H9 (cell line): ENCODE results near the gene CREB3L2. TPM values are rescaled to one million over a fixed set of nuclear protein-coding genes. Genes with fewer than 3 reads are reported as not detected.

ENCODE experiments used
- DNase-seq: peaks from one replicate; pipeline ENCODE4 v3.0.0-alpha.2; 2017
- H2AFZ ChIP-seq: one replicate; pipeline ENCODE4 v1.6.1; 2013; ENCODE audit warnings: mild to moderate bottlenecking, low read length, control low read depth, moderate library complexity
- H2AK5ac ChIP-seq: 2 replicates; pipeline ENCODE4 v1.6.1; 2013; ENCODE audit warnings: low read length, control low read depth, mixed read lengths; ENCODE audit not compliant: insufficient read length
- H2BK120ac ChIP-seq: one replicate; pipeline ENCODE4 v1.6.1; 2013; ENCODE audit warnings: low read depth, mild to moderate bottlenecking, low read length, control low read depth, inconsistent platforms; ENCODE audit not compliant: poor library complexity, severe bottlenecking
- H2BK12ac ChIP-seq: 2 replicates; pipeline ENCODE4 v1.6.1; 2013; ENCODE audit warnings: low read length, control low read depth, mixed read lengths, low read depth; ENCODE audit not compliant: insufficient read length
- H2BK15ac ChIP-seq: 2 replicates; pipeline ENCODE4 v1.6.1; 2013; ENCODE audit warnings: low read depth, low read length, control low read depth
- H2BK20ac ChIP-seq: one replicate; pipeline ENCODE4 v1.6.1; 2013; ENCODE audit warnings: low read depth, mild to moderate bottlenecking, low read length, control low read depth, inconsistent platforms; ENCODE audit not compliant: poor library complexity, severe bottlenecking
- H2BK5ac ChIP-seq: 2 replicates; pipeline ENCODE4 v1.6.1; 2013; ENCODE audit warnings: low read length, control low read depth, mixed read lengths; ENCODE audit not compliant: insufficient read length
- H3K14ac ChIP-seq: 2 replicates; pipeline ENCODE4 v1.6.1; 2013; ENCODE audit warnings: low read length, control low read depth; ENCODE audit not compliant: insufficient read depth
- H3K18ac ChIP-seq: 2 replicates; pipeline ENCODE4 v1.6.1; 2013; ENCODE audit warnings: low read depth, mild to moderate bottlenecking, mixed read lengths, low read length, control low read depth; ENCODE audit not compliant: insufficient read length
- H3K23ac ChIP-seq: 2 replicates; pipeline ENCODE4 v1.6.1; 2013; ENCODE audit warnings: low read length, control low read depth, mixed read lengths, low read depth; ENCODE audit not compliant: insufficient read length
- H3K23me2 ChIP-seq: 2 replicates; pipeline ENCODE4 v1.6.1; 2013; ENCODE audit warnings: low read depth, mild to moderate bottlenecking, mixed read lengths, low read length, control low read depth; ENCODE audit not compliant: insufficient read length, poor library complexity, severe bottlenecking
- H3K27ac ChIP-seq: 2 replicates; pipeline ENCODE4 v1.5.1; 2013; ENCODE audit warnings: low read length, control low read depth, mixed read lengths, low read depth; ENCODE audit not compliant: insufficient read length
- H3K27me3 ChIP-seq: 2 replicates; pipeline ENCODE4 v1.6.1; 2013; ENCODE audit warnings: low read length, control low read depth, inconsistent platforms; ENCODE audit not compliant: insufficient read depth
- H3K4ac ChIP-seq: 2 replicates; pipeline ENCODE4 v1.6.1; 2013; ENCODE audit warnings: low read depth, mild to moderate bottlenecking, control low read depth, inconsistent platforms, low read length, moderate library complexity
- H3K4me1 ChIP-seq: 2 replicates; pipeline ENCODE4 v1.6.1; 2013; ENCODE audit warnings: low read length, control low read depth, inconsistent platforms; ENCODE audit not compliant: insufficient read depth
- H3K4me2 ChIP-seq: 2 replicates; pipeline ENCODE4 v1.6.1; 2013; ENCODE audit warnings: low read length, control low read depth, mixed read lengths; ENCODE audit not compliant: insufficient read length, insufficient read depth
- H3K56ac ChIP-seq: 2 replicates; pipeline ENCODE4 v1.6.1; 2013; ENCODE audit warnings: low read depth, mild to moderate bottlenecking, mixed read lengths, low read length, control low read depth; ENCODE audit not compliant: insufficient read length
- H3K79me1 ChIP-seq: 2 replicates; pipeline ENCODE4 v1.6.1; 2013; ENCODE audit warnings: low read depth, mild to moderate bottlenecking, moderate library complexity, low read length, control low read depth, inconsistent platforms; ENCODE audit not compliant: insufficient read depth, poor library complexity, severe bottlenecking
- H3K79me2 ChIP-seq: 2 replicates; pipeline ENCODE4 v1.6.1; 2013; ENCODE audit warnings: low read length, control low read depth, inconsistent platforms; ENCODE audit not compliant: insufficient read depth
- H3K9ac ChIP-seq: 2 replicates; pipeline ENCODE4 v1.6.1; 2013; ENCODE audit warnings: low read length, control low read depth, mixed read lengths; ENCODE audit not compliant: insufficient read length; ENCODE audit errors: extremely low read depth
- H3K9me3 ChIP-seq: one replicate; pipeline ENCODE4 v1.6.1; 2013; ENCODE audit warnings: low read depth, low read length, inconsistent platforms; ENCODE audit not compliant: control insufficient read depth
- H3T11ph ChIP-seq: one replicate; pipeline ENCODE4 v1.6.1; 2013; ENCODE audit warnings: mild to moderate bottlenecking, low read length, control low read depth, inconsistent platforms
- H4K20me1 ChIP-seq: one replicate; pipeline ENCODE4 v1.6.1; 2013; ENCODE audit not compliant: control insufficient read depth, insufficient read length, insufficient read depth
- H4K5ac ChIP-seq: 2 replicates; pipeline ENCODE4 v1.6.1; 2013; ENCODE audit warnings: low read depth, mild to moderate bottlenecking, mixed read lengths, low read length, control low read depth; ENCODE audit not compliant: insufficient read length
- H4K8ac ChIP-seq: replicated peaks from 2 replicates; pipeline ENCODE4 v1.6.1; 2013; ENCODE audit warnings: low read length, control low read depth, mixed read lengths, low read depth; ENCODE audit not compliant: insufficient read length
- H4K91ac ChIP-seq: 2 replicates; pipeline ENCODE4 v1.6.1; 2013; ENCODE audit warnings: low read depth, mild to moderate bottlenecking, moderate library complexity, mixed read lengths, low read length, control low read depth; ENCODE audit not compliant: insufficient read length
- H3K27ac Mint-ChIP-seq, 3 experiments: 2 replicates in 2 of 3; 3 replicates in 1 of 3; pipeline ENCODE4 v1.8.0; 2020 to 2021; ENCODE audit warnings: mixed read lengths in 3 of 3, mild to moderate bottlenecking in 1 of 3, moderate library complexity in 1 of 3
- H3K27me3 Mint-ChIP-seq: 2 replicates; pipeline ENCODE4 v1.8.0; 2021; ENCODE audit warnings: low read depth, mild to moderate bottlenecking, moderate library complexity, mixed read lengths
- H3K36me3 Mint-ChIP-seq, 3 experiments: 2 replicates in 2 of 3; 3 replicates in 1 of 3; pipeline ENCODE4 v1.8.0; 2020 to 2021; ENCODE audit warnings: low read depth in 3 of 3, mixed read lengths in 3 of 3; ENCODE audit not compliant: insufficient read depth in 1 of 3
- H3K4me1 Mint-ChIP-seq, 2 experiments: 2 replicates each; pipeline ENCODE4 v1.8.0; 2020; ENCODE audit warnings: mixed read lengths in 2 of 2
- H3K4me3 Mint-ChIP-seq, 2 experiments: 2 replicates in 1 of 2; 3 replicates in 1 of 2; pipeline ENCODE4 v1.8.0; 2020 to 2021; ENCODE audit warnings: mild to moderate bottlenecking in 2 of 2, mixed read lengths in 2 of 2, moderate library complexity in 1 of 2
- H3K9me3 Mint-ChIP-seq, 2 experiments: 2 replicates in 1 of 2; 3 replicates in 1 of 2; pipeline ENCODE4 v1.8.0; 2020; ENCODE audit warnings: mild to moderate bottlenecking in 2 of 2, mixed read lengths in 2 of 2, moderate library complexity in 1 of 2
- WGBS: extraction: QIAGEN DNeasy Blood & Tissue Kit; methylation state at CpG from one replicate; pipeline ENCODE4 v1.1.7; 2013; ENCODE audit warnings: missing lambda C conversion rate, low lambda C conversion rate, mixed read lengths; ENCODE audit not compliant: insufficient read length; ENCODE audit errors: extremely low coverage; 5-methylcytosine and 5-hydroxymethylcytosine counted together
- total RNA-seq: library from RNA; stranded (reverse); gene quantifications from 2 replicates; pipeline ENCODE4 v1.2.1, GENCODE V29; 2021
- TF ChIP-seq, protein P1 (sequence below): fragments of 200-600 bp; sonication (generic); conservative IDR thresholded peaks from 3 replicates; pipeline ENCODE4 v1.8.0; 2021; ENCODE audit warnings: antibody characterized with exemption, mild to moderate bottlenecking

Gene CREB3L2
- total RNA-seq, 1 experiment from 2014 or later, result 60.7 TPM

DNA sequence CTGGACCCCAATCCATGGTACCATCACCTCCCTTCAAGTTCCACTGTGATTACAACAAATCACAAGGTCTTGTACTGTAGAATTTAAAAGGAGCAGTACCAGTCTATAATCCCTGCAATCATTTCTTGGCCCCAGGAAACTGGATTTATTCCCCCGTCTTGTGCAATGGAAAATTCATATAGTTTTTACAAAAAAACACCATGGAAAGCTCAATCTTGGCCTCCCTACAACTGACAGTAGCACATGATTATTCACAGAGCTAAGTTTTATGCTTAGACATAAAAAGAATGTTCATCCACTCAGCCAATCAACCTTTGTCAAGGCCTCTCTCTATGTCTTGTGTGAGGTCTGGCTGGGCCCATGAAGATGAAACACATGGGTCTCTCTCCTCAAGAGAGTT lies 165.3 kb downstream of the CREB3L2 start:
- H3K4me1 Mint-ChIP-seq, result peaks cover 27 to 31% of the 10 kb centered on the region in 2 experiments
- Histone ChIP-seq H4K8ac (no peak overlapping the region), H3K4me1 (peaks cover 7% of the 10 kb centered on the region; the same call in 1 of the 2 replicates), H3K27me3 (no peaks in the 10 kb centered on the region), H3K56ac (no peak overlapping the region), H3K18ac (no peak overlapping the region), H2BK120ac (no peak overlapping the region), H3K4me2 (no peak overlapping the region), H2BK5ac (no peak overlapping the region), H3K23me2 (no peaks in the 10 kb centered on the region), H3K14ac (no peak overlapping the region), H3K79me2 (no peaks in the 10 kb centered on the region), H3K9ac (no peak overlapping the region), H2AK5ac (no peak overlapping the region), H3K27ac (no peak overlapping the region), H2BK15ac (no peak overlapping the region), H3K23ac (no peak overlapping the region), H2AFZ (no peak overlapping the region), H4K91ac (no peak overlapping the region), H4K20me1 (no peaks in the 10 kb centered on the region), H3K9me3 (peaks cover 14% of the 10 kb centered on the region), H3K4ac (no peak overlapping the region), H2BK20ac (no peak overlapping the region), H3K79me1 (no peaks in the 10 kb centered on the region), H2BK12ac (no peak overlapping the region), H3T11ph (no peak overlapping the region), H4K5ac (no peak overlapping the region)
- H3K9me3 Mint-ChIP-seq, result peaks cover 20 to 24% of the 10 kb centered on the region in 2 experiments
- H3K27me3 Mint-ChIP-seq, result peaks cover 1% of the 10 kb centered on the region; the same call in 1 of the 2 replicates
- H3K36me3 Mint-ChIP-seq, result peaks cover 10 to 22% (median 19%) of the 10 kb centered on the region in 3 experiments
- no peak for DNase-seq
- no peak overlapping the region for H3K27ac Mint-ChIP-seq
- no peak overlapping the region for H3K4me3 Mint-ChIP-seq
- WGBS, result no CpG with 5 or more reads among the region's 1 CpG
- TF ChIP-seq, protein P1, sequence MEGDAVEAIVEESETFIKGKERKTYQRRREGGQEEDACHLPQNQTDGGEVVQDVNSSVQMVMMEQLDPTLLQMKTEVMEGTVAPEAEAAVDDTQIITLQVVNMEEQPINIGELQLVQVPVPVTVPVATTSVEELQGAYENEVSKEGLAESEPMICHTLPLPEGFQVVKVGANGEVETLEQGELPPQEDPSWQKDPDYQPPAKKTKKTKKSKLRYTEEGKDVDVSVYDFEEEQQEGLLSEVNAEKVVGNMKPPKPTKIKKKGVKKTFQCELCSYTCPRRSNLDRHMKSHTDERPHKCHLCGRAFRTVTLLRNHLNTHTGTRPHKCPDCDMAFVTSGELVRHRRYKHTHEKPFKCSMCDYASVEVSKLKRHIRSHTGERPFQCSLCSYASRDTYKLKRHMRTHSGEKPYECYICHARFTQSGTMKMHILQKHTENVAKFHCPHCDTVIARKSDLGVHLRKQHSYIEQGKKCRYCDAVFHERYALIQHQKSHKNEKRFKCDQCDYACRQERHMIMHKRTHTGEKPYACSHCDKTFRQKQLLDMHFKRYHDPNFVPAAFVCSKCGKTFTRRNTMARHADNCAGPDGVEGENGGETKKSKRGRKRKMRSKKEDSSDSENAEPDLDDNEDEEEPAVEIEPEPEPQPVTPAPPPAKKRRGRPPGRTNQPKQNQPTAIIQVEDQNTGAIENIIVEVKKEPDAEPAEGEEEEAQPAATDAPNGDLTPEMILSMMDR, result no peak
